ENCODE data around the gene GPX4. TPM values are rescaled to one million over a fixed set of nuclear protein-coding genes. Genes with fewer than 3 reads are reported as not detected.

GPX4 gene
- polyA plus RNA-seq, 1 of the 3 experiments (the other 2 are of a cell fraction), result 925 TPM

- H2AFZ ChIP-seq (ENCODE audit: low read depth), result no peak overlapping the region
- POLR2A ChIA-PET, result interaction anchor here (0.6 to 2.4 kb wide), 4 partner anchors 22 to 188 kb away, joined by 3 to 9 read pairs (median 4); partner anchors contain the start of genes CIRBP and GPX4
- H3K9me3 ChIP-seq, result no peaks in the 10 kb centered on the region
These were observed 22.3 kb upstream of the GPX4 start for GRCh38 chr19:1081301-1082164.

GRCh38 chr19:1082165-1082927, 21.4 kb upstream of the GPX4 start:
- peak; percentile 92 for DNase-seq
- peaks cover 0 to under 1% of the 10 kb centered on the region in 2 experiments for H3K36me3 ChIP-seq (replicated peaks in 1 of 2; ENCODE audit: control insufficient read depth in 1 of 2, insufficient read depth in 2 of 2, low read length in 1 of 2)
- H3K79me2 ChIP-seq (ENCODE audit: insufficient read depth), result no peaks in the 10 kb centered on the region
- POLR2A ChIA-PET, result interaction anchor here (0.9 to 2.4 kb wide), 3 partner anchors 21 to 187 kb away, joined by 3 to 9 read pairs (median 4); partner anchors contain the start of genes CIRBP and GPX4
- no peak overlapping the region for H2AFZ ChIP-seq (ENCODE audit: low read depth)
- no peak overlapping the region for H3K27ac ChIP-seq (ENCODE audit: low read depth in 2 of 2, low read length in 1 of 2)
- peak overlapping the region; percentile 82 for H3K4me2 ChIP-seq
- 5% methylated on average over 17 of the region's 51 CpGs for WGBS (ENCODE audit: low lambda C conversion rate)
- peak overlapping the region; percentile 45 to 47 for H3K4me3 ChIP-seq (ENCODE audit: low read depth in 2 of 2, low read length in 1 of 2)
- no peaks in the 10 kb centered on the region for H3K27me3 ChIP-seq (ENCODE audit: insufficient read depth)
- H3K9me3 ChIP-seq, result no peaks in the 10 kb centered on the region
- TF ChIP-seq IRF3 (IDR thresholded peaks at IDR 0.05; ENCODE audit: low read depth, low read length) (no peak), MAX (IDR thresholded peaks at IDR 0.05; ENCODE audit: low read depth) (0 out of 2 replicates have a peak, but pooled peaks have one; percentile 22)
- H3K9ac ChIP-seq, result no peak overlapping the region
- no peaks in the 10 kb centered on the region for H3K9me2 ChIP-seq
- H3K4me1 ChIP-seq (ENCODE audit: control insufficient read depth in 1 of 2, insufficient read depth in 2 of 2, low read depth in 1 of 2, low read length in 1 of 2), result peaks cover 0 to 22% of the 10 kb centered on the region in 2 experiments; a peak in 2 of 4 replicates
- H4K20me1 ChIP-seq (ENCODE audit: insufficient read depth), result no peaks in the 10 kb centered on the region
- CTCF ChIA-PET, result interaction anchor here (0.7 to 3.2 kb wide), 9 partner anchors 8 to 113 kb away, joined by 3 to 24 read pairs (median 6); partner anchors contain the start of genes ABCA7, ARHGAP45 and CNN2
- H3F3A ChIP-seq (replicated peaks; ENCODE audit: insufficient read depth), result peaks cover 13% of the 10 kb centered on the region

More at GRCh38 chr19:1081301-1082164, 22.3 kb upstream of the GPX4 start:
- Histone ChIP-seq H3F3A (replicated peaks; ENCODE audit: insufficient read depth) (peaks cover 11% of the 10 kb centered on the region), H3K4me1 (ENCODE audit: control insufficient read depth in 1 of 2, insufficient read depth in 2 of 2, low read depth in 1 of 2, low read length in 1 of 2) (peaks cover 0 to 22% of the 10 kb centered on the region in 2 experiments; a peak in 2 of 4 replicates), H3K9me2 (no peaks in the 10 kb centered on the region), H4K20me1 (ENCODE audit: insufficient read depth) (no peaks in the 10 kb centered on the region), H3K27me3 (ENCODE audit: insufficient read depth) (no peaks in the 10 kb centered on the region), H3K4me3 (ENCODE audit: low read depth in 2 of 2, low read length in 1 of 2) (peak overlapping the region in 1 of 2 experiments; percentile 6; a peak in 1 of 4 replicates), H3K9ac (no peak overlapping the region), H3K79me2 (ENCODE audit: insufficient read depth) (no peaks in the 10 kb centered on the region), H3K27ac (ENCODE audit: low read depth in 2 of 2, low read length in 1 of 2) (no peak overlapping the region), H3K36me3 (replicated peaks in 1 of 2; ENCODE audit: control insufficient read depth in 1 of 2, insufficient read depth in 2 of 2, low read length in 1 of 2) (no peaks in the 10 kb centered on the region), H3K4me2 (0 out of 2 replicates have a peak overlapping the region, but pooled peaks have one; percentile 33)
- peak; percentile 32 for TF ChIP-seq CTCF (IDR thresholded peaks at IDR 0.05)
- TF ChIP-seq CHD2 (IDR thresholded peaks at IDR 0.05; ENCODE audit: low read length, partially characterized antibody), result no peak
- no peak for DNase-seq
- CTCF ChIA-PET, result interaction anchor here (0.6 to 3.2 kb wide), 13 partner anchors 9 to 218 kb away, joined by 3 to 24 read pairs (median 5); partner anchors contain the start of genes ABCA7, ARHGAP45, CNN2 and WDR18
- WGBS (ENCODE audit: low lambda C conversion rate), result 30% methylated on average over 22 of the region's 58 CpGs
